GM18873 (cell line): ENCODE data around the gene NSRP1.
"Not testable (repeated sequence)": the region's sequence is repeated elsewhere in the genome, so short reads cannot be mapped to it uniquely, and the experiment has no call there.

Experiments
- ATAC-seq: cut with Tn5 transposase; IDR thresholded peaks from one replicate; pipeline ENCODE4 v1.9.1; 2021; ENCODE audit warnings: mild to moderate bottlenecking, moderate library complexity, moderate number of reproducible peaks; ENCODE audit not compliant: unreplicated experiment, low FRiP score

NSRP1 gene

DNA sequence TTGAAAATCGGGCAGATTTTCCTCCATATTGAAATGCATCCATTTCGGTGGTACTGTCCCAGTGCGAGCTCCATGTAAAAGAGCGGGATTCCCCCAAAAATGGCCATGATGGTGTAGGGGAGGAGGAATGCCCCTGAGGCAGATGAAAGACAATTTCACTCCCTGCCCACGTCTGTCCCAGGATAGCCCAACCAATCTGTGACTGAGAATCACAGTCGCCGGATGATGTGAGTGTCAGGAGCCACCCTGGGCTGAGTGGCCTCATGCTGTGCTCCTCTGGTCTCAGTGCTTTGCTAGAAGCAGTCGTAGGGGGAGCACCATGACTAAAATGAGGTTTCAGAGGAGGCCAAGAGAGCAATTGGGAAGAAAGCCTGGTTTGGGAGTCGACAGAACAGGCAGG, 102.2 kb downstream of the NSRP1 start:
- no peak for ATAC-seq

DNA sequence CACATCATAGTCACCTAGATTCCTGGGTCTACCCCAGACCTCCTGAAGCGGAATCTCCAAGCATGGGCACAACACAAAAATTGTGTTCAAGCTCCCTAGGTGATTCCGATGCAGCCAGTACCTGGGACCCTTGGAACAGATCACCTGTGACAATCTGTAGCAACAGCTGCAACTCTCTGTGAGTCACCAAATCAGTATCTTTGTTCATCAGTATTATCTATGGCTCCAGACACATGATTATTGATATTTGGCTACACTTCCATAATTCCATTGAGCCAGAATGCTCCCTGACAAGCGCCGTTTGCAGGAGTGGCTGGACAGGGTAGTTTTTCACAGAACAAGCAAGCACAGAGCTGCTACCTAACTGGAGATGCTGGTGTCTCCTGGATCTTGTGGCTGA, 102.7 kb downstream of the NSRP1 start:
- ATAC-seq = no peak

DNA sequence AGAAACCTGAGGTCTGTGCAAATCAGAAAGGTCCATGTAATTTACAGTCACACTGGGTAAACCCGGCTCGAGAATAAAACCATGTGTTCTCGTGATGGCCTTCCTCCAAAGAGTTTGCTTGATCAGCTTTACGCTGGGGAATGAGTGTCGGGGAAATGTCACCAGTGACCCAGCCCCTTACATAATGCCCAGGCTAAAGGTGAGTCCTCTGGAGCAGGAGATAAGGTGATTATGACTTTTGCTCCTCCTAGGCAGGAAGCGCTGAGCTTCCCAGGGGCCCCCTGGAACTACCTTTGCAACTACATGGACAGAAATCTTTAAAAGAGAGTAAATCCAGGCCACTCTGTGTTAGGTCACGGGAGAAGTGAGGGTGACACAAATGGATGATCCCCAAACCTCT, 103.2 kb downstream of the NSRP1 start:
- no peak for ATAC-seq

DNA sequence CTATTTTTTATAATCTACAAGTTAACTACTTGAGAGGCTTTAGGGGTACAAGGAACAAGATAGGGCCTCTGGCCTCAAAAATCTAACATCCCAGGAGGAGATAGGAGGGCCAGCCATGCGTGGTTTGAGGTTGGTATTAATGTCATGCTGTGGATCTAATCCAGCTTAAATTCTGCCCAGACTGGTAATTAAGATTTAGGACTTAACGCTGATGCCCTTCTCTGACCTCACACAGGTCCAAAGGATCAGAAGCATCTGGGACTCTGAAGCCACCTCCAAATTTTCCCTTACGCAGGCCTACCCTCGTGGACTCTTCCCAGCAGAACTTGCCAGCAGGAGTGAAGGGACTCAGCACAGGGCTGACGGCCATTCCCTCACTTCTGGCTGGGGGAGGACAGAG, 103.8 kb downstream of the NSRP1 start:
- ATAC-seq = no peak

DNA sequence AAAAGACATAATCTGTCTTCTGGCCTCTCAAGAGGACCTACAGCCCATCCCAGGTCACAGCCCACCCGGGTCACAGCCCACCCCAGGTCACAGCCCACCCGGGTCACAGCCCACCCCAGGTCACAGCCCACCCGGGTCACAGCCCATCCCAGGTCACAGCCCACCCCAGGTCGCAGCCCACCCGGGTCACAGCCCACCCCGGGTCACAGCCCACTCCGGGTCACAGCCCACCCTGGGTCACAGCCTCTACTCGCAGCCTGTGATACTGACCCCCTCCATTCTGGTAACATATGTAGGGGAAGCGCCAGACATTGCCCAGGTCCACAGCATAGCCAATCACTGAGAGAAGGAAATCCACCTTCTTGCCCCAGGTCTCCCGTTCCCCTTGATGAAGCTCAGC, 104.7 kb downstream of the NSRP1 start:
- no peak for ATAC-seq

DNA sequence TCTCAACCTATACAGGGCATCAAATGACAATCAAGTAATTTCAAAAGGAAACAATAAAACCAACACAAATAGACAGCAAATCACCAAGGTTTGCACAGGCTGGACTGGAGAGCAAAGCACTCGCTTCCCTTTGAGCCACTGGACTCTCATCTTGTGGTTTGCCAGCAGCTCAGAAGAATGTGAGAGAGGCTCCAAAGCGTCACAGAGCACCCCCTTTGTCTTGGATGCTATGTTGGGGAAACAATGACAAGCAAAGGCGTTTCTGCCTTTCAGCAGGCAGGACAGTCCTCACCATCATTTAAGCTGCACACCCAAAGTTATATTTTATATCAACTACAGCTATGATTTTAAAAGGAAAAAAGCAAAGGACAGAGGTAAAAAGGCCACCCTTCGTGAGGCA, 105.6 kb downstream of the NSRP1 start:
- ATAC-seq = no peak

DNA sequence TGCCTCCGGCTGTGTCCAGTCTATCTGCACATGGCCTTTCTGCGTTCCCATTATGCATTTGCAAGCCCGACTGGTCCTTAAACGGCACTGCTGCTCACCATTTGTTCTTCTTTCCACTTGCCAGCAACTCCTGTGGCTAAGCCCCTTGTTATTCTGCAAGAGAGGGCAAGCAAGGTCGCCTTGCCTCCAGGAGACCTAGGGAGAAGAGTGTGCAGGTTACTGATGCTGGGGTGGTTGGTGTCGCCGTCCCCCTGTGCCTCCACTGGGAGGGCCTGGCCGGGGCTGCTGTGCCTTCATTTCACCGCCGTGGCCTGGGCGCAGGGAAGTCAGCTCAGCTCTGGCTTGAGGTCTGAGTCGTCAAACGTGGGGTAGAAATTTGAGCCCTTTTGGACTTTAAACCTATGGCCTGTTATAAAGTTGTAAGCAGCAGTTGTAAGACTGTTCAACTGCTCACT, 106.1 kb downstream of the NSRP1 start:
- no peak for ATAC-seq

DNA sequence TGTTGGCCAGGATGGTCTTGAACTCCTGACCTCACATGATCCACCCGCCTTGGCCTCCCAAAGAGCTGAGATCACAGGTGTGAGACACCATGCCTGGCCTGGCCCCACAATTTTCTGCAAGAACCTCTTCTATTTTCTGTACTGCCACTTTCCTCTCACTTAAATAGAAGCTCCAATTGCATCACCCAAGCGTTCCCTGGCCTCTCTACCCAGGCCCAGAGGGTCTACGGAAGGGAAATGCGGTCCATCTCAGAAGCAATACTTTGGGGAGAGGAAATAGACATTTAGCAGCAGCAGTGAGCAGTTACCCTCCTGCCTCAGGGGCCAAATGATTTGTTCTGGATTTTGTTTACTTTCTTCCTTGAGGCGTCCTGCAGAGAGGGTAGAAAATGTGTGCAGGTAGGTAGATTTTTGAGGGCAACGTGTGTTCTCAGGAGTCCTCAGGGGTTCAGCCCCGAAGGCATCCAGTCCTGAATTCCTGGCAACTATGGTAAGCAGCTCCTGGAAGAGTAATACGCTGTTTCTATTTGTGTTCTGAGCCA, 107.9 kb downstream of the NSRP1 start:
- ATAC-seq = no peak

DNA sequence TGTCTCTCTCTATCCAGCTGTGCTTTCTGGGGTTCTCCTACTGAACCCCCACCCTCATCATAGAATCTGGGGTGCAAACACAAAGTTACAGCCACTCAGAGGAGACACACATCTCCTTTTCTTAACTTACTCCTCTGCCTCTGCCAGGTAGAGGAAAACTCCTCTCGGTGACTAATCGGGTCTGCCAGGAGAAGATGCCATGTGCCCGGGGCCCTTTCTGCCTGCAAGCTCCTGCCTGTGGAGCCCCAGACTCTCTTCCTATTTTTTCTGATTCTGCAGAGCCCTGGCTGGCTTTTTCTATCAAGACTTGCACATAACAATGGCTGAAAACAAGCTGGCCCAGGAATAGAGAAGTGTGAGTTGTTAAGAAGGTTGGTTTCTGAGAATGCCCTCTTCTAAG, 108.5 kb downstream of the NSRP1 start:
- ATAC-seq = no peak

DNA sequence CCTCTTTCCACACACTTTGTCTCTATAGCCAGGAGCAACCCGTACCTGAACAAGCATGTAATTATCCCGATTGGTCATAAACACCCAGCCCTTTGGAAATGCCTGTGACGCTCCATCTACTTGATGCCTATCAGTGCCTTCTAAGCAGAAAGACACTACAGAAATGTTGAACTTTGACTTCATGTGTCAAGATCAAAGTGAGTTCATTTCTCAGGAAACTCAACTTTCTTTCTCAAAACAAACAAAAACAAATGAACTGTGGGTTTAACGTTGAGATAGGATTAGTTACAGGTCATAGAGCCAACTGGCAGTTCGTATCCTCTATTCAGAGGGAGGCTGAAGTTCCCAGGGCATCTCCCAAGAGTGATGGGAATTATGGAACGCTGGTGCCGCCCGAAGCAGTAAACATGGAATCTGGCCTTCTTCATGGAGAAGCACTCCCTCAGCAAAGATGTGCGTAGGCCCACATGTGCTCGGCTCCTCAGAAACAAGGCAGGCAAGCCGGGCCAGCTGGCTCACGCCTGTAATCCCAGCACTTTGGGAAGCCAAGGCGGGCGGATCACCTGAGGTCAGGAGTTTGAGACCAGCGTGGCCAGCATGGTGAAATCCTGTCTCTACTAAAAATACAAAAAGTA, 109.4 kb downstream of the NSRP1 start:
- ATAC-seq = no peak

DNA sequence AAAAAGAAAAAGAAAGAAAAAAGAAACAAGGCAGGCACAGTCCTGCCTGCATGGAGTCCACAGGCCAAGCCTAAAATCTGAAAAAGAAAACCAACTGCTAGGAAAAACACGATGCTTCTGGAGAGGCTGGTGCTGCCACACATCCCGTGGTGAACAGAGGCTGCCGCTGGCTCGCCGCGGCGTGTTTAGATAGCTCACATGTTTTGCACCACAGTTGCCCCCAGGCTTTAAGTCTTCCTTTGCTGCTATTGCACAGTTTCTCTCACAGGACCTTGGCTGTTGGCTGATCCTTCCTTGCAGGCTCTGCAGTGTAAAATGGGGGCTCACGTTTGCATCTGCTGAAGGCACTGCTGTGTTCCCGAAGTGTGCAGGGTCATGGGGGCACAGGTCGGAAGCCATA, 110.3 kb downstream of the NSRP1 start:
- no peak for ATAC-seq

DNA sequence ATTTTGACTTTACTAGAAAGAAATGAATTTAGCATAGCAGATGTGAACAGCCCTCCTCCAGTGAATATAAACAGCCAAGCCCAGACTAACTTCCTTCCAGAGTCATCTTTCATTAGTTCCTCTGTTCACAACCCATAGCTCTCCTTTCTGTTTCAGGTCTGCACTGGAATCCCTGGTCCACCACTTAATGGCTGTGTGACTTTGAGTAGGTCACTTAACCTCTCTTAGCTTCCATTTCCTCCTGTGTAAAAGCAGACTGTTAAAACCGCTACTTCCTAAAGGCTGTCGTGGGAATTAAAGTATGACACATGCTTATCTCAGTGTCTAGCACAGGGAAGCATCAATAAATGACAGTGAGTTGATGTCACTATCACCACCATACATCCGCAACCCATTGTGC, 111.4 kb downstream of the NSRP1 start:
- ATAC-seq = no peak

DNA sequence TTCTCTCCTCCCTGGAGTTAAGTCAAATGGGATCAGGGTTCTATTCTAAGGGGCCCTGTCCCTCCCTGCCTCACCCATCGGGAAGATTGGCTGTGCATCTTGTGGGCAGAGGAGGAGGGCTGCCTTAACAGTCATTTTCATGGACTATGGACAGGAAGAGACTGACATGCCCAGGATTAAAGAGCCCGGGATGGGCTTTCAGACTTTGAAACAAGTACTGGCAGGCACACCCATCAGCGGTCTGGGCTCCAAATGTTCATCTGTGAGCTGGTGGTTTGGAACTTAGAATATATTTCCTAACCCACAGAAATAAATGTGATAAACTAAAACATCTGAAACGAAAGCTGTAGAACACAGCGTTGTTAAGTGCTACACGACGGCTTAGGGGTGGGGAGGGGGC, 112.4 kb downstream of the NSRP1 start:
- ATAC-seq = no peak

DNA sequence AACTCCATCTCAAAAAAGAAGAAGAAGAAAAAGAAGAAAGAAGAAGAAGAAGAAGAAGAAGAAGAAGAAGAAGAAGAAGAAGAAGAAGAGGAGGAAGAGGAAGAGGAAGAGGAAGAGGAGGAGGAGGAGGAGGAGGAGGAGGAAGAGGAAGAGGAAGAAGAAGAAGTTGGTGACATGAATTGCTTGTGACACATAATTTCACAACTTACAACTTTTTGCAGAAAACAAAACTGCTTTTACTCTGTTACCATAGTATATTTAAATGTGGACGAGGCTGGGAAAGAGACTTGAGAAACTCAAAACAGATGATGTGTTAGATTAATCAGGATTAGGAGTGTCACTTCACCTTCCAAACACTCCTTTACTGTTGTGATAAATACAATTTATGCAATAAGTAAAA, 113.4 kb downstream of the NSRP1 start:
- not testable (repeated sequence) for ATAC-seq

DNA sequence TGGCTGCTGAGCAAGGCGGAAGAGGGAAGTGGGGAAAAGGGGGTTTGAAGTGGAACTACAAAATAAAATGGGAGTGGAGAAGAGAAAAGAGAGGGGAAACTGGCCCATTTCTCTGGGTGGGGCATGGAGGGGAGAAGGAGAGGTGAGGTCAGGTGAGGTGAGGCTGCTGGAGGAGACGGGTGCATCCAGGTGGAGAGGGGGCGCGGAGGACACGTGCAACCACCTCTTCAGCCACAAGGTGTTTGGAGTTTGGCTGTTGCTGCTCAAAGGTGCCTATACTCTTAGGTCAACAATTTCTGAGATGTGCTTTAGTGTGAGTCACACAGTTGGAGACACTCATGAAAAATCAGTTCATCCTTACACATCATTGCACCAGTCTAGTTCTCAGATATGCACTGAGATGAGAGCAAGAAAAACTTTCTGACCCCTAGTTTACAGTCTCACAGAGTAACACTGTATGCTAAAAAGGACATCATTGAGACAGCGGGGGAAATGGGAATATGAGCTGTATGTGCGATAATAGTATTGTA, 114.0 kb downstream of the NSRP1 start:
- no peak for ATAC-seq

DNA sequence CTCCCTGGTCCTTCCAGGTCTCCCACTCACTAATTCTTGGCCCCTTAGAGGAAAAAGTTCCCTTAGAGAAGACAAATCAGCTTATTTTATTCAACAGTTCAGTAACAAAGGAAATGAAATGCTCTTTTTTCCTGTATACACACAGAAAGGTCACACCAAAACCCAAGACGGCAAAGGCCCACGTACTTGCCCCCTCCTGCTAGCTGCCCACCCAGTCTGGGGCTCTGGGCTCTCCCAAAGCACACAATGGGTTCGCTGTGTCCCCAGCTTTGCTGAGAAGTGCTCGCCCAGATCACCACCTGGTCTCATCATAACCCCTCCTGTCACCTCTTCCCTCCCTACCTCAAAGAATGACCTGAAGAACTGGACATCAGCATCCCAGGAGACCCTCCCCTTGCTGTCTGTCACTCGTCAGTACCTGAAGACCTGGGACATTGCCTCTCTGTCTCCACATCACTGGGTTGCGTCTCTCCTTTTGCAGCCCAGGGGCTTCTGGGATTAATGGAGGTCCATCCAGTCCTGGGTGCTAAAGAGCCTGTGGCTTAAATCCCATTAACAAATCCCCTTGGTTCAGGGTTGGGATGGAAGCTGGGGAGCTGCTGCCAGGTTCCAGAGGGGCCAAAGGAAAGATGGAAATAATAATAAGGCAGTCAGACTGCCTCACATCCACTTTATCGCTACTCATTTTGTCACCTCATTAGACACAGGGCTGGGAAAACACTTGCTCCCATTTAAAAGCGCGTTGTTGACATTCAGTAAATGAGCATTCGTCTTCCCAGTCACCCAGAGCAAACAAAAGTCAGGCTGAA, 115.6 kb downstream of the NSRP1 start:
- ATAC-seq = no peak

DNA sequence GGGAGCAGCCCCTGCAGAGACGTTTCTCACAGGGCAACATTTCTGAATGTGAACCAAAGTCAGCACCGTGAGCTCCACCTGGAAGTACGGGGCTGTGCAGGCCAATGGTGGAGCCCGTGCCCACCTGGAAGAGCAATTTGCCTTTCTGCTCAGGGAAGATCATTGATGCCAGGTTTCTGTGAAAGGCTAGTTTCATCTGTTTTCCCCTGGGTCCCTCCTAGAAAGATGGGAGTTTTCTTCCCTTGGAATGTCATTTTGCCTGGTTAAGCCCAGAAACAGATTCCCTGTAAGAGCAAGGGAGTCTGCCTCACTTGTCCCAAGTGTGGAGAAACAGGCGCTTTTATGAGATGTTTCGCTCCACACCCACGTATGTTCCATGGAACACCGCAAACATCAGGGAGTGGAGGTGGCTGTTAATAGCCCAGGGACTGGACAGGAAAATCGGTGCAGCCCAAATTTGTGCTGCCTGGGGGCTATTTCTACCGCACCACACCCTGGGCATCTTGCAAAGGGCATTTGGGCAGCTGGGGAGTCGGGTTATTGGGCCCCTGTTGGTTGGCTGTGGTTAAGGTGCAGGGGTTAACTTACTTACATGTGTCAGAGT, 116.3 kb downstream of the NSRP1 start:
- ATAC-seq = no peak

DNA sequence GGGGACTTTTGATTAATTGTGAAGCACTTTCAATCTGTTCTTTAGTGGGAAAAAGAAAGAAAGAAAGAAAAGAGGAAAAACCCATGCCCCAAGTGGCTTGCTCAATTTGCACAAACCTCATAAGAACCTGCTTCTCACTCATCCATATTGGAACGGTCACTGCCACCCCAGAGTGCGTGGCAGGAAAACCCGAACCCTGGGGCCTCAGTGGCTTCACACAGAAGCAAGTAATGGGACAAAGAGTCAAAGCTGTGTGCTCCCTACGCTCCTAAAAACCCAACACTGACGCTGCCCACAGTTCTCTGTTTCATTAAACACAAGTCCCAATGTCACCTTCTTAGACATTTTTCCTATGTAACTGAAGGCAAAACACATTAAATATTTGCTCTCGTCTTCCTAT, 117.7 kb downstream of the NSRP1 start:
- no peak for ATAC-seq

DNA sequence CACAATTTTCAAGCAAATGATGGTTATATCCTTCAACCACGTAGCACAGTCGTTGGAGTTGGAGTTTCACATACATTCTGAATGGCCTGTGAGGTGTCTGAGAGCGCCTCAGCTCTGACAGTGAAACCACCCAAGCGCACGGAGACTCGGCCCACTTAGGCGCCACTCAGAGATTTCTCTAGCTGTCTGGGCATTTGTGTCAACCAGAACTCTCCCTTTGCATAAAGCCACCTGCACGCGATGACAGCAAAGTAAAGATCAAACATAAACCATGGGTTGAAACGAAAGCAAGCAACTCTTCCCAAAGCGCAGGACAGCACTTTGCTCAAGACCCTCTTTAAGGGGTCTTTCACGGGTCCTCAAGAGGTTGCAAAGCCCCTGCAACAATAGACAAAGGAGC, 118.3 kb downstream of the NSRP1 start:
- no peak for ATAC-seq

DNA sequence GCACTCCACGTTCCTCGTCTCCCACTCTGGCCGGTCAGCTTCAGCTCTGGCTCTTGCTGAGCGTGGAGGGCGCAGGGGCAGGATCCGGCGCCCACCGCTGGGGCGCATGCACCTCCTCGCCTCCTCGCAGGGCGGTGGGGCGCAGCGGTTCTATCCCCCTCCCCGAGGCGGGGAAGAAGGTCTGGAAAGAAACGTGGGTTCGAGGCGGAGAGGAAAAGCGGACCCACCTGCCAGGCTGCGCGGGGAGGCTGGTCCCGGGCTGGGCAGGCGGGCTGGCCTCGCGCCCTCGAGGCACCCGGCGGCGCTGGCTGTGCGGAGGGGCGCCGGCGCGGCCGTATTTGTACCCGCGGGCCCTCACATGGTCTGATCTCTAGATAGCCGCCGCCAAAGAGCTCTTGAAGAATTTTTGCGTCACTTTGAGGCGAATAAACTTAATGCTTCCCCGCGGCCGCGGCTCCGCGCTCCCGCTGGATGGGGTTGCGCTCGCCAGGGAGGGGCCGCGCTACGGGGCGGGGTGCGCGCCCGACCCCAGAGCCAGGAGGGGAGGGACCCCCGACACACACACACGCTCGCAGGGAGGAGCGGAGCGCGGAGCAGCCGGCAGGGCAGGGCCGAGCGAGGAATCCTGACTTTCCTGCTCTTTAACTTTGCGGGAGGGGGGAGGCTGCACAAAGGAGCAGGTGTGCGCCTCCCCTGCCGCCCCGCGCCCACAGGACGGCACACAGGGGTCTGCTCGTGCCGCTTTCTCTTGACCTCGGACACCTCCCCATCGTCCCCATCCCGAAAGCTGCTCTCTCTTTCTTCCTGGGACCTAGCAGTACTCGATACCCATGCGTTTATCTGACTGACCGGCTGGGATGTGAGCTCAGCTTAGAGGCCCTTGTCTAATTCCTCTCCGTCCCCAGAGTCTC, 119.0 kb downstream of the NSRP1 start, which contains the start of gene SLC6A4:
SLC6A4 (minus strand) TSS at position 312 of the 911 bp plus-strand sequence. CDS start 13,739 bp downstream, outside the sequence.
- ATAC-seq = no peak
